A549 treated with RU486 at 1 μM for 4 hours (cell line): ENCODE data around the gene OR3A3. TPM values are rescaled to one million over a fixed set of nuclear protein-coding genes. Genes with fewer than 3 reads are reported as not detected.

ENCODE experiments used
- total RNA-seq: library from RNA; stranded (reverse); fragments of 200-300 nt; extraction: Qiagen RNA extraction; gene quantifications from 5 replicates; pipeline ENCODE4 v1.2.3, GENCODE V29; 2022; ENCODE audit warnings: low read depth

OR3A3 gene
- total RNA-seq, result not detected in 5 replicates

DNA sequence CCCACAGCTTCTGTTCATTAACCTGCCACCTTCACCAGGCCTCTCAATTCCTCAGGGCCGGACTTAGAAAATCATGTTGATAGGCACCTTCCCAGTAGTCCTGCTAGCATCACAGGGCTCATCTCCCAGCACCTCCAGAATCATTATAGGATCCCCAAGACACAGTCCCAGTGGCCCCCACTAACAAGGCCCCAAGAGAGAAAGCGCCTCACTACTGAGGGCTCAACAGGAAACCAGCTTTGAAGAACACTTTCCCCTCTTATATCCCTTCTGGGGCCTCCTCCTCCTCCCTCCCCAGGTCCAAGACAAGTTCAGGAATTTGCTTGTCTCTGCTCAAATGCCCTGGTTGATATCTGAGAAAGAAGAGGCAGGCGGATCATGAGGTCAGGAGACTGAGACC is at the start of gene OR3A3:
TSS of gene OR3A3 (plus strand) at position 301 of the 400 bp plus-strand sequence.

DNA sequence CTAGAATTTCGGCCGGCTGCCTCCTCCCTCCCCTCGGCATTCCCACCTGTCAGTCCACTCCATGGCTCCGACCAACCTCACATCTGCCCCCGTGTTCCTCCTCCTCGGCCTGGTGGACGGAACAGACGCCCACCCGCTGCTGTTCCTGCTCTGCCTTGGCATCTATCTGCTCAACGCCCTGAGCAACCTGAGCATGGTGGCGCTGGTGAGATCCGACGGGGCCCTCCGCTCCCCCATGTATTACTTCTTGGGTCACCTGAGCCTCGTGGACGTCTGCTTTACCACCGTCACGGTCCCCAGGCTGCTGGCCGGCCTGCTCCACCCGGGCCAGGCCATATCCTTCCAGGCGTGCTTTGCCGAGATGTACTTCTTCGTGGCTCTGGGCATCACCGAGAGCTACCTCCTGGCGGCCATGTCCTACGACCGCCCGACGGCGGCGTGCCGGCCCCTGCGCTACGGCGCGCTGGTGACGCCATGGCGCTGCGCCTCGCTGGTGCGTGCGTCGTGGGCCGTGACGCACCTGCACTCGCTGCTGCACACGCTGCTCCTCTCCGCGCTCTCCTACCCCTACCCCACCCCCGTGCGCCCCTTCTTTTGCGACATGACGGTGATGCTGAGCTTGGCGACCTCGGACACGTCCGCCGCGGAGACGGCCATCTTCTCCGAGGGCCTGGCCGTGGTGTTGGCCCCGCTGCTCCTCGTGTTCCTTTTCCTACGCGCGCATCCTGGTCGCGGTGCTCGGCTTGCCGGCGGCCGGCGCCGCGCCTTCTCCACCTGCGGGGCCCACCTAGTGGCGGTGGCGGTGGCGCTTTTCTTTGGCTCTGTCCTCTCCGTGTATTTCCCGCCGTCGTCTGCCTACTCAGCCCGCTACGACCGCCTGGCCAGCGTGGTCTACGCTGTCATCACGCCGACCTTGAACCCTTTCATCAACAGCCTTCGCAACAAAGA is 25.0 kb upstream of the OR3A3 start, which contains the start of gene OR3A2:
TSS of gene OR3A2 (minus strand) at position 440 of the 948 bp plus-strand sequence.

DNA sequence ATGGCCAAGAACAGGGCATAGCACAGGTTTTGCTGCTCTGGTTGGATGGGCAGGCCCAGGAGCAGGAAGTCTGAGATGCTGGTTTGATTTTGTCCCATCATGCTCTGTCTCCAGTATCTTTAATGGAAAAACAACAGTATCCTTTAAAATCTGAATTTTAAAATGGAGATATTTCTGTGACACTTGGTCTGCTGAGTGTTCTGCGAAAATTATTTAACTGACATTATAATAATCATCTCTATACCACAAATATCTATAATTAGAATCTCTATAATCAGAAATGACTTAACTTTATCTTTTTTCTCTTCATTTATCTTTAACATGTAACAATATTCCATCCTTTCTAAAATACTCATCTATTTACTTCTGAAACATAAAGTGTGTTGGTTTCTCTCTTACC is 12.9 kb upstream of the OR3A3 start, which contains the start of gene OR1E1:
TSS of gene OR1E1 (minus strand) at position 101 of the 400 bp plus-strand sequence. CDS start at position 101, 0 bp downstream.

DNA sequence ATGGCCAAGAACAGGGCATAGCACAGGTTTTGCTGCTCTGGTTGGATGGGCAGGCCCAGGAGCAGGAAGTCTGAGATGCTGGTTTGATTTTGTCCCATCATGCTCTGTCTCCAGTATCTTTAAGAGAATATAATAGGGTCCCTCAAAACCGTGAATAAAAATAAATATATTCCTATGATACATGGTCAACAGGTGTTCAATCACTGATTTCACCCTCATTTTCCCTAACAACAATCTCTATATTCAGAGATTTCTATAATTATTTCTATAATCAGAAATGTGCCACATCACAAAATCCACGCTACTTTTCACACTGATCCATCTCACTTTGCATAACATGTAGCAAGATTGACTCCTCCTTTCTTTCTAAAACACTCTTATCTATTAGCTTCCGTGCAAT is 22.6 kb downstream of the OR3A3 start, which contains the start of gene OR1E2:
TSS of gene OR1E2 (minus strand) at position 101 of the 400 bp plus-strand sequence. CDS start at position 101, 0 bp downstream.

GRCh38 chr17:3471599-3471998 is 60.4 kb downstream of the OR3A3 start, which contains the start of gene SPATA22:
TSS of gene SPATA22 (minus strand) at chr17:3471819. CDS start at chr17:3469325, 2,494 bp downstream.

Other genes starting within 250 kb of the OR3A3 start
- gene OR1A2, start 213.9 kb upstream of the OR3A3 start, total RNA-seq, result not detected in 5 replicates
- gene OR1A1, start 203.7 kb upstream of the OR3A3 start, total RNA-seq, result not detected in 5 replicates
- gene OR3A1, start 113.0 kb upstream of the OR3A3 start, total RNA-seq, result not detected in 5 replicates
- gene OR3A2, start 25.1 kb upstream of the OR3A3 start, total RNA-seq, result not detected in 5 replicates
- gene OR1E1, start 13.0 kb upstream of the OR3A3 start, total RNA-seq, result not detected in 5 replicates
- gene OR1E2, start 22.5 kb downstream of the OR3A3 start, total RNA-seq, result not detected in 5 replicates
- gene SPATA22, start 60.4 kb downstream of the OR3A3 start, total RNA-seq, result not detected in 5 replicates
- gene ASPA, start 64.6 kb downstream of the OR3A3 start, total RNA-seq, result not detected in 5 replicates
- 0.22 to 0.34 TPM (median 0.31 TPM) in 5 replicates for gene TRPV3, start 146.4 kb downstream of the OR3A3 start, total RNA-seq
- gene TRPV1, start 198.0 kb downstream of the OR3A3 start, total RNA-seq, result 3.0 to 5.1 TPM (median 4.1 TPM) in 5 replicates
- 12.0 to 16.6 TPM (median 15.1 TPM) in 5 replicates for gene SHPK, start 224.9 kb downstream of the OR3A3 start, total RNA-seq
- gene CTNS, start 225.4 kb downstream of the OR3A3 start, total RNA-seq, result 12.9 to 15.3 TPM (median 13.3 TPM) in 5 replicates